ENCODE results near the gene ECPAS. TPM values are rescaled to one million over a fixed set of nuclear protein-coding genes. Genes with fewer than 3 reads are reported as not detected.

The ECPAS gene, protein sequence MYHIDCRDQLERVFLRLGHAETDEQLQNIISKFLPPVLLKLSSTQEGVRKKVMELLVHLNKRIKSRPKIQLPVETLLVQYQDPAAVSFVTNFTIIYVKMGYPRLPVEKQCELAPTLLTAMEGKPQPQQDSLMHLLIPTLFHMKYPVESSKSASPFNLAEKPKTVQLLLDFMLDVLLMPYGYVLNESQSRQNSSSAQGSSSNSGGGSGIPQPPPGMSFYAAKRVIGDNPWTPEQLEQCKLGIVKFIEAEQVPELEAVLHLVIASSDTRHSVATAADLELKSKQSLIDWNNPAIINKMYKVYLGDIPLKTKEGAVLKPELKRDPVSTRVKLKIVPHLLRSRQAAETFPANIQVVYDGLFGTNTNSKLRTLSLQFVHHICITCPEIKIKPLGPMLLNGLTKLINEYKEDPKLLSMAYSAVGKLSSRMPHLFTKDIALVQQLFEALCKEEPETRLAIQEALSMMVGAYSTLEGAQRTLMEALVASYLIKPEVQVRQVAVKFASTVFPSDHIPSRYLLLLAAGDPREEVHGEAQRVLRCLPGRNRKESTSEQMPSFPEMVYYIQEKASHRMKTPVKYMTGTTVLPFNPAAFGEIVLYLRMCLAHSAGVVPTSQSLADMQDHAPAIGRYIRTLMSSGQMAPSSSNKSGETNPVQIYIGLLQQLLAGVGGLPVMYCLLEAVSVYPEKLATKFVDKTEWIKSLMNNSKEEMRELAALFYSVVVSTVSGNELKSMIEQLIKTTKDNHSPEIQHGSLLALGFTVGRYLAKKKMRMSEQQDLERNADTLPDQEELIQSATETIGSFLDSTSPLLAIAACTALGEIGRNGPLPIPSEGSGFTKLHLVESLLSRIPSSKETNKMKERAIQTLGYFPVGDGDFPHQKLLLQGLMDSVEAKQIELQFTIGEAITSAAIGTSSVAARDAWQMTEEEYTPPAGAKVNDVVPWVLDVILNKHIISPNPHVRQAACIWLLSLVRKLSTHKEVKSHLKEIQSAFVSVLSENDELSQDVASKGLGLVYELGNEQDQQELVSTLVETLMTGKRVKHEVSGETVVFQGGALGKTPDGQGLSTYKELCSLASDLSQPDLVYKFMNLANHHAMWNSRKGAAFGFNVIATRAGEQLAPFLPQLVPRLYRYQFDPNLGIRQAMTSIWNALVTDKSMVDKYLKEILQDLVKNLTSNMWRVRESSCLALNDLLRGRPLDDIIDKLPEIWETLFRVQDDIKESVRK (N-terminal part only)
- total RNA-seq (10 to 100 TPM; 71.5 to 93.2 TPM), polyA plus RNA-seq (10 to 100 TPM; 17.4 to 22.9 TPM)
- long read RNA-seq, donor 1, partial matches to known transcripts = 31 of 31 reads
- long read RNA-seq, donor 1, other reads (novel, unspliced or antisense) = 0 of 31 reads
- long read RNA-seq, donor 2, partial matches to known transcripts = 6 of 6 reads
- long read RNA-seq, donor 2, other reads (novel, unspliced or antisense) = 0 of 6 reads
- long read RNA-seq, donor 3 = 0 reads
- long read RNA-seq, donor 4, partial matches to known transcripts = 10 of 10 reads
- long read RNA-seq, donor 4, other reads (novel, unspliced or antisense) = 0 of 10 reads
- long read RNA-seq, donor 5, partial matches to known transcripts = 19 of 19 reads
- long read RNA-seq, donor 5, other reads (novel, unspliced or antisense) = 0 of 19 reads

- no peaks in the 10 kb centered on the region for H3K27me3 ChIP-seq (ENCODE audit: control insufficient read depth in 3 of 3, insufficient read depth in 3 of 3, low read length in 2 of 3)
- H3K9me3 ChIP-seq (ENCODE audit: control insufficient read depth in 4 of 4, insufficient read depth in 3 of 4, low read length in 3 of 4) = no peaks in the 10 kb centered on the region
- WGBS, 2 donors = 0 to 1% methylated on average over 70 to 101 of the region's 101 CpGs
- peak within 1 kb of the TSS; percentile 94 for H3K4me3 ChIP-seq
- no peaks in the 10 kb centered on the region for H3K36me3 ChIP-seq (ENCODE audit: control insufficient read depth in 4 of 4, insufficient read depth in 4 of 4, low read length in 4 of 4)
- peak; percentile 81 for ATAC-seq (ENCODE audit: insufficient read depth, low FRiP score)
- H3K9ac ChIP-seq (ENCODE audit: insufficient read depth in 1 of 2, low read length in 2 of 2) = peak within 1 kb of the TSS; percentile 76 to 87
- H3K4me1 ChIP-seq (ENCODE audit: control insufficient read depth in 5 of 5, insufficient read depth in 5 of 5, low read length in 5 of 5) = peaks cover 0 to 13% (median 7%) of the 10 kb centered on the region in 5 donors
- peak within 1 kb of the TSS; percentile 99 to 100 for H3K27ac ChIP-seq (ENCODE audit: low read depth in 1 of 2, low read length in 1 of 2)
- peak; percentile 77 to 79 (median 78) for DNase-seq
- TF ChIP-seq, protein P1, sequence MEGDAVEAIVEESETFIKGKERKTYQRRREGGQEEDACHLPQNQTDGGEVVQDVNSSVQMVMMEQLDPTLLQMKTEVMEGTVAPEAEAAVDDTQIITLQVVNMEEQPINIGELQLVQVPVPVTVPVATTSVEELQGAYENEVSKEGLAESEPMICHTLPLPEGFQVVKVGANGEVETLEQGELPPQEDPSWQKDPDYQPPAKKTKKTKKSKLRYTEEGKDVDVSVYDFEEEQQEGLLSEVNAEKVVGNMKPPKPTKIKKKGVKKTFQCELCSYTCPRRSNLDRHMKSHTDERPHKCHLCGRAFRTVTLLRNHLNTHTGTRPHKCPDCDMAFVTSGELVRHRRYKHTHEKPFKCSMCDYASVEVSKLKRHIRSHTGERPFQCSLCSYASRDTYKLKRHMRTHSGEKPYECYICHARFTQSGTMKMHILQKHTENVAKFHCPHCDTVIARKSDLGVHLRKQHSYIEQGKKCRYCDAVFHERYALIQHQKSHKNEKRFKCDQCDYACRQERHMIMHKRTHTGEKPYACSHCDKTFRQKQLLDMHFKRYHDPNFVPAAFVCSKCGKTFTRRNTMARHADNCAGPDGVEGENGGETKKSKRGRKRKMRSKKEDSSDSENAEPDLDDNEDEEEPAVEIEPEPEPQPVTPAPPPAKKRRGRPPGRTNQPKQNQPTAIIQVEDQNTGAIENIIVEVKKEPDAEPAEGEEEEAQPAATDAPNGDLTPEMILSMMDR (IDR thresholded peaks at IDR 0.05; ENCODE audit: control extremely low read depth, extremely low read depth) = no peak
Observed at GRCh38 chr9:111483858-111484571, at the start of gene ECPAS. Gene ECPAS, minus strand, starts transcription at chr9:111484383. Its CDS starts 11,465 bp downstream, at chr9:111472918.

- peaks cover 0 to 17% (median 3%) of the 10 kb centered on the region in 4 donors for H3K9me3 ChIP-seq (ENCODE audit: control insufficient read depth in 4 of 4, insufficient read depth in 3 of 4, low read length in 3 of 4)
- H3K4me3 ChIP-seq = no peak overlapping the region
- H3K27me3 ChIP-seq (ENCODE audit: control insufficient read depth in 3 of 3, insufficient read depth in 3 of 3, low read length in 2 of 3) = no peaks in the 10 kb centered on the region
- TF ChIP-seq, protein P1 (IDR thresholded peaks at IDR 0.05; ENCODE audit: control extremely low read depth, extremely low read depth) = no peak
- DNase-seq (no peak), ATAC-seq (ENCODE audit: insufficient read depth, low FRiP score) (no peak)
- H3K9ac ChIP-seq (ENCODE audit: insufficient read depth in 1 of 2, low read length in 2 of 2) = no peak overlapping the region
- no peak overlapping the region for H3K27ac ChIP-seq (ENCODE audit: low read depth in 1 of 2, low read length in 1 of 2)
- H3K4me1 ChIP-seq (ENCODE audit: control insufficient read depth in 5 of 5, insufficient read depth in 5 of 5, low read length in 5 of 5) = no peaks in the 10 kb centered on the region
- 94 to 96% methylated on average over 5 of the region's 5 CpGs for WGBS, 2 donors
- H3K36me3 ChIP-seq (ENCODE audit: control insufficient read depth in 4 of 4, insufficient read depth in 4 of 4, low read length in 4 of 4) = peaks cover 0 to 34% (median 4%) of the 10 kb centered on the region in 4 donors
Observed at GRCh38 chr9:111533099-111533790, 49.1 kb upstream of the ECPAS start.
